ENCODE data around the gene SCAPER.

The SCAPER gene

GRCh38 chr15:76664895-76665294 is 240.2 kb downstream of the SCAPER start:
- no peak for DNase-seq

GRCh38 chr15:76664411-76664810 is 240.7 kb downstream of the SCAPER start:
- no peak for DNase-seq

GRCh38 chr15:76663529-76663928 is 241.6 kb downstream of the SCAPER start:
- DNase-seq: no peak

DNA sequence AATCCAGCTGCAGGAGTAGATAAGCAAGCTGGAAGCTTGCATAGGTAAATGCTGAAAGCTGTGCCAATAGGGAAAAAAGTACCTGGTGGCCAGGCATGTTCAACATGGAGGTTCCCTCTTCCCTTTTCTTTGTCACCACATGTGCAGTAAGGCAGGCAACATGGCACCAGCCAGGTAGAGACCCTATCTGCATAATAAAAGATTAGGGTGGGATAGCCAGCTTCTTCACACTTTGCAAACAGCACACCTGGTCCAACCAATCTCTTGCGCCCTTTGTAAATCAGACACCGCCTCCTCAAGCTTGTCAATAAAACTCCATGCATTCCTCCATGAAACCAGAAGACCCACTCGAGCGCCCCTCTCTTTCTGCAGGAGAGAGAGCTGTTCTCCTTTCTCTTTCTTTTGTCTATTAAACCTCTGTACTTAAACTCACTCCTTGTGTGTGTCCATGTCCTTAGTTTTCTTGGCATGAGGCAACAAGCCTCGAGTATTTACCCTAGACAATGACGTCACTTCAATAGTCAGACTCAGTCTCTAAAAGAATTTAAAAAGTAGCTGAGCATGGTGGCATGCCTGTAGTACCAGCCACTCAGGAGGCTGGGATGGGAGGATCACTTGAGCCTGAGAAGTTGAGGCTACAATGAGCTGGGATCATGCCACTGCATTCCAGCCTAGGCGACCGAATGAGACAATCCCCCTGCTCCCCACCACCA is 256.3 kb downstream of the SCAPER start:
- DNase-seq: no peak

- DNase-seq: no peak
Measured at GRCh38 chr15:76647612-76648011, 257.5 kb downstream of the SCAPER start.

GRCh38 chr15:76644646-76645045 is 260.5 kb downstream of the SCAPER start:
- DNase-seq: no peak

- DNase-seq: no peak
Measured at GRCh38 chr15:76642671-76643070, 262.5 kb downstream of the SCAPER start.

GRCh38 chr15:76637166-76637565 is 268.0 kb downstream of the SCAPER start:
- DNase-seq: no peak

DNA sequence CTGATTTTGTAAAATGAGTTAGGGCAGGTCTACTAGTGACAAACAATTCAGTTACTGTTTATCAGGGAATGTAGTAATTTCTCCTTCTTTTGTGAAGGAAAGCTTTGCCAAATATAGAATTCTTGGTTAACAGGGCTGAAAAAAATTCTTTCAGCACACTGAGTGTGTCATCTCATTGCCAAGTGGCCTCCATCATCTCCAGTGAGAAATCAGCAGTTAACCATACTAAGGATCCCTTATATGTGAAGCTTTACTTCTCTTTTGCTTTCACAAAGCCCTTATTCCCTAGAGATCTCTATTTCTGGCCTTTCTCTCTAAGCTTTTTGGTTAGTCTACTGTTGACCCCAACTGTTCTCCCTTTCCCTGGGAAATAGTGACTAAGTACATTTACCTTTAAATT is 269.1 kb downstream of the SCAPER start:
- no peak for DNase-seq

DNA sequence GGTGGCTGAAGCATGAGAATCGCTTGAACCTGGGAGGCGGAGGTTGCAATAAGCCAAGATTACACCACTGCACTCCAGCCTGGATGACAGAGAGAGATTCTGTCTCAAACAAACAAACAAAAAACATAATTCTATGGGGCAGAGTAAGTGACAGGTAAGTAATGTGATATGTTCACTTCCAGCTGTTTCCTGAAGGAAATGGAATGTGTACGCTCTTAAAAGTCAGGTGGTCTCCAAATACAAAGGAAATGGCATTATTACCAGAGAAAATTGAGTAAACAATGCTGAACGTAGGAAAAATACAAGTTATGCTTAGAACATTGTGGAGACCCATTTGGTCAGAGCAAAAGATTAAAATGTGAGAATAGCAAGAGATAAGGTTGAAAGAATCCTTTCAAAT is 278.5 kb downstream of the SCAPER start:
- DNase-seq: no peak

- DNase-seq: no peak
Measured at GRCh38 chr15:76625267-76625666, 279.9 kb downstream of the SCAPER start.

- no peak for DNase-seq
Measured at GRCh38 chr15:76614725-76615124, 290.4 kb downstream of the SCAPER start.

GRCh38 chr15:76588811-76589747 is 316.1 kb downstream of the SCAPER start:
- no peak for DNase-seq

- no peak for DNase-seq
Measured at GRCh38 chr15:76585576-76585897, 319.6 kb downstream of the SCAPER start.

DNA sequence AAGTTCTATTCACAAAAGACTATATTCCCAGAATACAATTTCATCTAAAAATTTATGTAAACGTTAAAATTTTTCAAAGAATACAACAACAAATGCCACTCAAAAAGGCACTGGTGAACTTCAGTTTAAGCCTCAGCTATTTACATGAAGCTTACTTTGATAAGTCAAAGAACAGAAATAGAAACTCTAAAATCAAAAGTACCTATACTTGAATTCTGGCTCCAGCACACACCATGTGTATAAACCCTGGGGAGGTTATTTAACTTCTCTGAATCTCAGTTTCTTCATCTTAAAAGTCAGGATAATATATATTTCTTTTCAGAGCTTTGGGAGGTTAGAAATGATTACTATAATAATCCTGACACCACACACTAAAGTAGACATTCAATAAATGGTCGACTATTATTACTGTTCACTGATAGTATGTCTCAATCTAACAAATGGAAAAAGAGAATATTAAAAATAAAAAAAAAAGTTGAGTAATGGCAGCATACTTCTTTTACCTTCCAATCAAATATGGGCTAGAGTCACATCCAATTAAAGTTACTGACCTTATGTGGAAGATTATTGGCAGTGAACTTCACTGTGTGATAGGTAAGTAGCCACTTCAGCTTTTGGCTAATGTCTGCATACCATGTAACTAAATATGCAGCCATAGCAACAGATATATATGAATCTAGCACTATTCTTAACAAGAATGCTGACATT is 320.1 kb downstream of the SCAPER start:
- no peak for DNase-seq

DNA sequence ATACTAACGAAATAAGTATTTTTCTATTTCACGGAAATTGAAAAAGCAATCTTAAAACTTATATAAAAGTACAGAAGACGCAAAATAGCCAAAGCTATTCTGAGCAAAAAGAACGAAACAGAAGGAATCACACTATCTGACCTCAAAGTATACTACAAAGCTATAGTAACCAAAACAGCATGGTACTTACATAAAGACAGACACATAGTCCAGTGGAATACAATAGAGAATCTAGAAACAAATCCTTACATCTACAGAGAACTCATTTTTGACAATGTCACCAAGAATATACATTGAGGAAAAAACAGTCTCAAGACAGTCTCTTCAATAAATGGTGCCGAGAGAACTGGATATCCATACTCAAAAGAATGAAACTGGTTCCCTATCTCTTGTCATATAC is 322.6 kb downstream of the SCAPER start:
- no peak for DNase-seq

DNA sequence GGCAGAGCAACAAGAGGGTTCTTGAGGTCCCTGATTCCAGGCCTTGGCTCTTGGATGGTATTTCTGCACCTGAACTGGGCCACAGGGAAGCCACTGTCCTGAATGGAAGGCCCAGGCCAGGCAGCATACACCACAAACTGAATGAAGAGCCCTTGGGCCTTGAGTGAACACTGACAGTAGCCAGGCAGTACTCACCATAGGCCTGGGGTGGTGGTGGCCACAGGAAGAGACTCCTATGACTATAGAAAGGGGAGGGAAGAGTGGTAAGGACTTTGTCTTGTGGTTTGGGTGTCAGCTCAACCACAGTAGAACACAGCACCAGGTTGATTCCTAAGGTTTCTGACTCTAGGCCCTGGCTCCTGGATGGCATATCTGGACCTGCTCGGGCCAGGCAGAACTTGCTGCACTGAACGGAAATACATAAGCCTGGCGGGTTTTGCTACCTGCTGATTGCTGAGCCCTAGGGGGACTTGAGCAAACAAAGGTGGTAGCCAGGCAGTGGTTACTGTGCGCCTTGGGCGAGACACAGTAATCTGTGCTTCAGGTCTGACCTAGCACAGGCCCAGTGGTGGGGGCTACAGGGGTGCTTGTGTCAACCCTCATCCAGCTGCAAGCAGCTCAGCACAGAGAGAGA is 327.1 kb downstream of the SCAPER start:
- DNase-seq: no peak

GRCh38 chr15:76576523-76577279 is 328.4 kb downstream of the SCAPER start:
- DNase-seq: peak; percentile 18

DNA sequence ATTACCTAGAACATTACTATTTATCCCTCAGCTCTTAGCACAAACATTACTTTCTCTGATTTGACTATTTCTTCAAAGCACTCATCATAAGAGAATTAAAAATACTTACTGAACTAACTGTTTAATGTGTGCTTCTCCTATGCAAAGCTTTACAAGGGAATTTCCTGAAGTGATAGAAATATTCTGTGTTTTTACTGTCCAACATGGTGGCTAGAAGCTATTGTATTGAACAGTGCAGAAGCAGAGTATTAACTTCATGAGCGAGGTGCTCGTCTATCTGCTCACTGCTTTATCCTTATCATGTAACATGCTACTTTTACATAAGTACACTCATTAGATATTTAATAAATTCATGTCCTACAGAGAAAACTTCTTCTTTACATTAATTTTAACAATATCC is 329.5 kb downstream of the SCAPER start:
- DNase-seq: no peak

DNA sequence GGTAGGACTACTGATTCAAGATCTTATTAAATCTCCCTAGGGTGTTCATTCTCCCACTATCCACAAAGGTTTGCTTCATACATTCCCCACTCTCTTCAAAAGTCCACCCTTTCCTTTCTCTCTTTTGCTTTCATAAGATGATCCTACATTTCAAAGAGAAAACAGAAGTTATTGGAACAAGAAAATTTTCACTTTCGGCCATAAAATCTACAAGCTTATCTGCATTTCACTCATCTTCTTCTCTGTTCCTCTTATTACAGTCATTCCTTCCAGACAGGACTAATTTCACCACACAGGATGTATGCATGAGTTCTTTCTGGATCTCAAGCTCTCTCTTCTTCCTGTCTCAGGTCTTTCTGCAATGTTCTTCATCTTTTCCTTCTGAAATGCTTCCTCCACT is 329.9 kb downstream of the SCAPER start:
- no peak for DNase-seq

GRCh38 chr15:76572983-76573314 is 332.2 kb downstream of the SCAPER start:
- DNase-seq: no peak

DNA sequence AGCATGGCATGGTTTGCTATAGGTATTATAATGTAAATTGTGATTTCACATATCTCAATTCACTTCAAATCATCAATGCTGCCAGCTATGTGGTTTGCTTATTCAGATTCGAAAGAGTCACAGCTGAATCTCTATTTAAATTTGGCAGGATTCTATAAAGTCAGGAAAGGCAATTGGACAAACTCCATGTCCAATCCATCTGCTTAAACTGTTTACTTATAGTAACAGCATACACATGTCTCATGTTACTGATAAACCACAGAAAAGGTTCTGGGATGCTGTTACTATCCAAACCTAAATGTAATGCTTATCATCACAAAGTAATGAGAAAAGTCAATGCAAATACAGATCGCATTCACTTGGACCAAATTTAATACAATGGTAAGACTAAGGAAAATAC is 338.9 kb downstream of the SCAPER start:
- DNase-seq: peak; percentile 5

- DNase-seq: peak; percentile 2
Measured at GRCh38 chr15:76565366-76565765, 339.8 kb downstream of the SCAPER start.
